Stimulated activated CD4-positive, alpha-beta T cell treated with anti-CD3 and anti-CD28 coated beads, Interleukin-4, amount 100 ng/mL, for 4 hours (primary cell): ENCODE measurements around the gene ADAT2.

Source experiments
- DNase-seq, 2 experiments: peaks; one replicate each; pipeline ENCODE4 v3.0.0-alpha.2; 2020

The ADAT2 gene

DNA sequence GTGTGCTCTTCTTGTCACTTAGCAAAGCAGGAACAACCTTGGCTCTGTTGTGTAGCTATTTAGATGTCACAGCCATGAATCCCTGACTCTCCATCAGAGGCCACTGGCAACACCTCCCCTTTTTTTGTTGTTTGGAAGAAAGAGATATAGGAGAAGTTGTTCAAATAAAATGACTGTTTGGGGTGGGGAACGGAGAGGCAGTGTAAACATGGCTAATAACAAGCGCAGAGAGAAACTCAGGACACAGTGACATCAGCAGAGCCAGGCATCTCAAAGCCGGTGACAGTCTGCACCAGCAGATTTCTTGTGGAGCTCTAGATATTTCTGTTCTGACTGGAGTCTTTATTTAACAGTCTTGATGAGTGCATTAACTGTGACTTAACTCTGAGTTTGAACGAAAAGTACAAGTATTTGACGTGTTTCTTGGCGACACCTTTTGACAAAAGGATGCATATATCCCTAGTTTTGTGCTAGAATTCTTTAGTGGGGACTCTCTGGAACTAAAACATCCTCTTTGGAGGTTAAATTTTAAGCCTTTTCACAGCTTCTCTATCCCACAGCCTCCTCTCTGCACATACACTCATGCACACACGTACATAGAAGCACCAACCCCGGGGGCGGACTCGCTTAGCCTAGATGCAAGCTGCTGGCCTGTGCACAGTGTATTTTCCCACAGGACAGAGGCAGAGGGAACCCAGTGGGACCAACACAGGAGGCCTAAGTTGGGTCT, 53.8 kb downstream of the ADAT2 start:
- DNase-seq, result no peak

DNA sequence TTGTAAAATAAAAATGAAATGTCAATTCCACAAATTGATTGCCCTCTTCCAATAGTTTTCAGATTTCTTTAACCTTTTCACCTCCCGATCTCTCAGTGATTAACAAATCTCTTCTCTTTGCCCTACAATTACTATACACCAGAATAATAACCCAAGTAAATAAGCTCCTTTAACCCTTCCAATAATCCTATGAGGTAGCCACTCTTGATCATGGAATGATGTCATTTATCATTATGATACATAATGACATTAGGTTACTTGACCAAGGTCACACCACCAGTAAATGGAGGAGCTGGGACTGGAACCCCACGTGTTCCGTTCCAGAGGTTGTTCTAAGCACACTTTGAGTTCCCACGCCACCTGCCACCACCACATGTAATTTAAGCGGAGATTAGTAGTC, 54.8 kb downstream of the ADAT2 start:
- no peak for DNase-seq

DNA sequence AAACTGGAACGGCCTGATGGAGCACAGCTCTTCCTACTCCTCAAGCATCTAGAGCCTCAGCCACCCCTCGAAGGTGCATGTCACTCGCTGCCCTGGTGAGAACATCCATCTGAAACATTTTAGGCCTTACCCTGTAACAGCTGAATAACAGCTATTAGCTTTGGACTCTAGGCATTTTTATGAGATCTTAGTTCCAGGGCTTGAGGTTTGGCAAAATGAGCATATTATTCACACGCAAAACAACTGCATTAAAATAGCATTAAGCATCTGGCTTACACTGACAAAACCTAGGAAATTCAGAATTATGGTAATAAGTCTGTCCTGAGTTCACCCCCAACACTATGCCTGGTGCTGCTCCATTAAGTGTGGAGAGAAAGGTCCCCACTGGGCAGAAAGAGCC, 56.1 kb downstream of the ADAT2 start:
- no peak for DNase-seq

DNA sequence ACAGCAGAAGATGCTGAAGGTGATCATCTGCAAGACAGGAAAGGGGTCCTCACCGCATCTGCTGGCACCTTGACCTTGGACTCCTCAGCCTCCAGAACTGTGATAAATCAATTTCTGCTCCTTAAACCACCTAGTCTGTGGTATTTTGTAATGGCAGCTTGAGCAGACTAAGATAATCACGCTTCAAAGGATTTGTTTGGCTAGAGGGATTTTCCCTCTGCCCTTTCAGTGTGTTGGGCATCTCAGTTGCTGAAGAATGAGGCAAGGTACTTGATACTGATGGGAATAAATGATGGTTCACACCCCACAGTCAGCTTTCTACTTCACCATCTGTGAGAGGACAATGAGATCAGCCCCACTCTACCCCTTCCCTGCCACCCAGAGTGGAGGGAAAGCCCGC, 60.2 kb downstream of the ADAT2 start:
- DNase-seq, result no peak

DNA sequence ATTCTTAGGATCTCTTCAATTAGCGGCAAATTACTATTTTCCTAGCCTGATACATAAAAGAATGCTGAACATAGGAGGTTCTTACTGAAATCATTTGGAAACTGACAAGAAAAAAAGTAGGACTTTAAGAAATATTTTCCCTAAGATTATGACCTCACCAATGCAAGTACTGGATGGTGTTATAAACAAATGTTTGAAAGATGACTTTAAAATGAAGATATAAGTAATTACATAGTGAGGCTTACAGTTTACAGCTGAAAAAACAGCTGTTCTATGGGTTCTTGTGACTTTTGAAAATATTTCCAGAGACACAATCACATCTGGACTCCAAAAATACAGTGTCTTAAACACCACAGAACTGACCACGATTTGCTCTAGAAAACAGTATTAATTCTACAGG, 64.9 kb downstream of the ADAT2 start:
- DNase-seq, result no peak

DNA sequence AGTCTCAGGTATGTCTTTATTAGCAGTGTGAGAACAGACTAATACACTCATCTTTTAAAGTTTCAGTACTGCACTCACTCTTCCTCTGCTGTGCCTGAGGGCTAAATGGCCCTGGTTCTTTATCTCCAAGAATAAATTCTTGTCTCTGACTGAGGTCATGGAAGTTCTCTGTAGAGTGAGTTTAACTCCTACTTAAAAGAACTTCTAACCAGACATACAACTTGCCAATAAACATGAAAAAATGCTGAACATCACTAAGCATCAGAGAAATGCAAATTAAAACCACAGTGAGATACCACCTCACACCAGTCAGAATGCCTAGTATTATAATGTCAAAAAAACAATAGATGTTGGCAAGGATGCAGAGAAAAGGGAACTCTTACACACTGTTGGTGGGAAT, 73.6 kb downstream of the ADAT2 start:
- no peak for DNase-seq

DNA sequence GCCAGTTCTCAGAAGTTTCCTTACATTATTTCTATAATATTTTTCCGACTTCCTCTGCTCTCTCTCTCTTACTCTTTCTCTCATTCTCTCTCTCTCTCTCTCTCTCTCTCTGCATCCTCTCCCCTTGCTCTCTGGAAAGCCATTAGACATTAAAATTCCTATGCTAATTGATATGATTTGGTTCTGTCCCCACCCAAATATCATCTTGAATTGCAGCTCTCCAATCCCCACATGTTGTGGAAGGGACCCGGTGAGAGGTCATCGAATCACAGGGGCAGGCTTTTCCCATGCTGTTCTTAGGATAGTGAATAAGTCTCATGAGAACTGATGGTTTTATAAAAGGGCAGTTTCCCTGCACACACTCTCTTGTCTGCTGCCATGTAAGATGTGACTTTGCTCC, 74.1 kb downstream of the ADAT2 start:
- no peak for DNase-seq

DNA sequence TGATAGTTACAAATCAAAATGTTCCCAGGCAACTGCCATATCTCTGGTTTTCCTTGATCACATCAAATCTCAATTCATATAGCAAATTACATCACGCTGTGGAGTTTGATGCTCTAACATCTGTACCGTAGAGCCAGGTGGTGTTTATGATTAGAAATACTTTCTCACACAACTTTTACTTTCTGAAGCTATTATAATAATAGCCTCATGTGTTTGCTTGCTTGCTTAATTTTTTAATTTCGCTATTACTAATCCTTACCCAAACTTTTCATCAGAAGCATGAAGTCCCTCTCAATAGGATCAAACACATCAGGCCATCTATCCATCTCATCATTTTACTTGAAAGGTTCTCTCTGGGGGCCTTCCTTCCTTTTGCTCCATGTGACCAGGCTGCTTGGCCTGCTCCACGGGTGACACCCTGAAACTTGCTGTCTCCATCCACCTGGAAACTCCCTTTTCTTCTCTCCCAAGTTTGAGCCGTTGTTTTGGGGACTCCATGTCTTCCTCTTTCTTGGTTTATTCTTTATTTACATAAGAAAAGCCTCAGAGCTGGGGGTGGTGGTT, 75.4 kb downstream of the ADAT2 start:
- DNase-seq, result no peak

DNA sequence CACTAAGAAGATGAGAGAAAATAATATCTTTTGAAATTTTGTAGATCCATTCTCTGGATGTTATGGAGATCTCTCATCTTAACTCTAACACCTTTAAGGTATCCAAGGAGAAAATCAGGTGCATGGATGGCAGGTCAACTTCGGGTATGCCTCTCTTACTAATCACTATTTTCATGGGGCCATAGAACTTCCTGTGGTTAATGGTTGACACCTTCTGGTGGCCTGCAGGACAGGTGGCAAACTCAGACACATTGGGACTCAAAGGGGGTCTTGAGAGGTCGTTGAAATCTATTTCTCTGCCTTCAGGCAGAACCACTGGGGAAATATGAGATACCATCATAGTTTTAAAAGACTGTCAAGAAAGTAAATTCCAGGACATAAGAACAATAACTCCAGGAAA, 76.5 kb downstream of the ADAT2 start:
- DNase-seq, result no peak
